ENCODE data around the gene MED8.
A peak's percentile ranks its signal among the peaks of the same experiment; 100 is the strongest.

The MED8 gene

DNA sequence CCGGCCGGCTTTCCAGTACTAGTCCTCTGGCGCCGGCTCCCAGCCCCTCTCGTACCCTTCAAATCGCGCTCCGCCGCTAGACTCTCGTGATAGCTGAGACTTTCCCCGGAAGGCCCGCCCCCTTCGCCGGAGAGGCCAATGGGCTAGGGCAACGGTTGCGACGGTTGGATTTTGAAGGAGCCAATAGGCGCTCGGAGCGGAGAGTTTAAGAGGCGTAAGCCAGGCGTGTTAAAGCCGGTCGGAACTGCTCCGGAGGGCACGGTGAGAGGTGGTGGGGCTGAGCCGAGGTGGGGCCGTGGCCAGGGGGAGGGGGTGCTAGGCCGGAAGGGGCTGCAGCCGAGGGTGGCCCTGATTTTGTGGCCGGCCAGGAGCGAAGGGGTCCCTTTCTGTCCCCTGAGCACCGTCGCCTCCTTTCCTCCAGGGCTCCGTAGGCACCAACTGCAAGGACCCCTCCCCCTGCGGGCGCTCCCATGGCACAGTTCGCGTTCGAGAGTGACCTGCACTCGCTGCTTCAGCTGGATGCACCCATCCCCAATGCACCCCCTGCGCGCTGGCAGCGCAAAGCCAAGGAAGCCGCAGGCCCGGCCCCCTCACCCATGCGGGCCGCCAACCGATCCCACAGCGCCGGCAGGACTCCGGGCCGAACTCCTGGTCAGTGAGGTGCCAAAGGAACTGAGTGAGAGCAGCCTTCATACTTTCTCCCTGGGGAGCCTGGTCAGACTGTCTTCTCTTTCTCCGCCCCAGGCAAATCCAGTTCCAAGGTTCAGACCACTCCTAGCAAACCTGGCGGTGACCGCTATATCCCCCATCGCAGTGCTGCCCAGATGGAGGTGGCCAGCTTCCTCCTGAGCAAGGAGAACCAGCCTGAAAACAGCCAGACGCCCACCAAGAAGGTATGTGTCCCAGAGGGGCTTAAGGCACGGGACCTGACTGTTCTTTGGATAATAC, 30.6 kb downstream of the MED8 start, which contains the start of gene CDC20:
Gene CDC20, plus strand, starts transcription at position 236 of the 948 bp plus-strand sequence. Its CDS starts 235 bp downstream, at position 471.
- DNase-seq (ENCODE audit: low read depth in 2 of 2), result peak; percentile 95 to 98

DNA sequence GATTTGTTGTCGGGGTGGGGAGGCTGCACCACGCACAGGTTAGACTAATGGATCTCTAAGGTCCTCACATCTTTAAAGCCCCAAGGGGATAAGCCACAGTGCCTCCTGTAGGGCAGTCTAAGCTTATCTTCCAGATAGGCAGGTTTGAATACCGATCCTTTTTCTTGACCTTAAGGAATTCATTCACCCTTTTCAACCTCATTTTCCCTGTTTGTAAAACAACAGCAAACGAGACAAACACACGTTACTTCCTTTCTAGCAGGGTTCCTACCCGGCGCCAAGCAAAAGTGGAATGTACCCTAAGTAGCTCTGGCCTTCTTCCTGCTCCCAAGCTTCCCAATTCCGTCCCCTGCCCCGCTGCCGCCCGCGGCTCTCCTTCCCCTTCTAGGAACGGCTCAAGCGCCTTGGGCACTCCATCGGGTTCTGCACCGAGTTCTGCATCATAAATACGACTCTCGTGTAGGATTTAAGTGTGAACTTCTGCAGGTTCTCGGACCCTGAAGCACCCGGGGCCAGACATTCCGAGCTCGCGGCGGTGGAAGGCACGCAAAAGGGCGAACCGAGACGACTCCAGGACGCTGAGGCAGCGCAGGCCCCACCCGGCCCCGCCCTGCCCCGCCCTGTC, 31.4 kb downstream of the MED8 start:
- no peak for DNase-seq (ENCODE audit: low read depth in 2 of 2)

DNA sequence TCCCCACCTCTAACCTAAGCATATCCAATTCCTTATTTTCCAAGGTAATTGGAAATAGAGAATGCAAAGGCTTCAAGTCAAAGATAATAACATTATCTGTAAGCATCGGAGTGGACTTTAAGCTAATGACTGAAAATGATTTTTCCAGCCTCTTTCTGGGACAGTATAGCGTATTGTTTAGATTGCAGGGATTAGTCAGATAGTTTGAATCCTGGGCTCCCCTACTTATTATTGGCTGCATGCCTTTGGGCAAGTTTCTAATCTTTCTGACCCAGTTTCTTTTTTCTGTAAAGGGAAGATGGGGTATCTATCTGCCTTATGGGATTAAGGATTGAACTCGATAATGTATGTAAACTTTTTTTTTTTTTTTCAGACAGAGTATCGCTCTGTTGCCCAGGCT, 32.3 kb downstream of the MED8 start:
- no peak for DNase-seq (ENCODE audit: low read depth in 2 of 2)

DNA sequence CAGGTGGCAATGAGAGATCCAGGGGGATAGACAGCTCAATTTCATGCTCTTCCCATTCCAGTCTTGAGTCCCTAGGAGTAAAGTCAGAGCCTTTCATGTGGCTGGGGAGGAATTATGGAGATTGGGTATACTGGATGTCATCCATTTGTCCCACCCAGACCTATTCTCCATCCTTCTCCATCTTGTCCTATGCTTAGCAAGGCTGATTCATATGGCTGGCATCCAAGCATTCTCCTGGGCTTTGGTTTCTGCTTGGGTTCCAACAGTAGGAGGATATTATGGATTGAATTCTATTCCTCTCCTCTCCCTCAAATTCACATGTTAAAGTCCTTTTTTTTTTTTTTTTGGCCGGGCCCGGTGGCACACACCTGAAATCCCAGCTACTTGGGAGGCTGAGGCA, 34.7 kb downstream of the MED8 start:
- no peak for DNase-seq (ENCODE audit: low read depth in 2 of 2)

DNA sequence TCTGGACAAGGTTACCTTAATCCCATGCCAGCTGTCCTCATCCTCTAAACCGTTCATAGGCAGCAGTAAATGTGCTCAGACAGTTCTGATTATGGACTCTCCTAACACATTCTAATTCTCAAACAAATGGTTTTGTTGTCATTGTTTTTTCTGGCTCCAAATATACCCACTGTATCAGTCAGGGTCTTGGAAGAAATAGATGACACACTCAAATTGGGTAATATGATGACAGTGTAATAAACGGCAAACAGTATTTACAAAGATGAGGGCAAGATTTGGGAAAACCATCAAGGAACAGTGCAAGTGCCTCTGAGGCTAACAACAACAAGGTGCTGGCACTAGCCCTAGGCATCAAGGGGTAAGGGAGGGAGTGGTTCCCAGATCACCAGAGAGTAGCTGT, 35.1 kb downstream of the MED8 start:
- DNase-seq (ENCODE audit: low read depth in 2 of 2), result no peak

DNA sequence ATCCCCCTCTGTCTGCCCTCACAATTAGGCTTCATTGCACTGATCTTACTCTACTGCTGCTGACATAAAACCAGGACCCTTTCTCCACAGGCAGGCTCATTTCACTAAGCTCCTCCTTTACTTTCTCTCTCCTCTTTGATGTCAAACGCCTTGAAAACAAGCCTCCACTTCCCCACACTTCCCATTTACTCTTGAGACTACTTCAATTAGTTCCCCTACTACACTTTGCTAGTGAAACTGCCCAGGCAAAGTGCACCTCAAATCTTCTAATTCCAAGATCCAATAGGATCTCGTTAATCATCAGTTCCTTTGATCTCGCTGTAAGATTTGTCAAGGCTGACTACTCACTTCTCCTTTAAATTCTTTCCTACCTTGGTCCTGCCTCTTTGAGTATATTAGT, 36.7 kb downstream of the MED8 start:
- DNase-seq (ENCODE audit: low read depth in 2 of 2), result no peak

DNA sequence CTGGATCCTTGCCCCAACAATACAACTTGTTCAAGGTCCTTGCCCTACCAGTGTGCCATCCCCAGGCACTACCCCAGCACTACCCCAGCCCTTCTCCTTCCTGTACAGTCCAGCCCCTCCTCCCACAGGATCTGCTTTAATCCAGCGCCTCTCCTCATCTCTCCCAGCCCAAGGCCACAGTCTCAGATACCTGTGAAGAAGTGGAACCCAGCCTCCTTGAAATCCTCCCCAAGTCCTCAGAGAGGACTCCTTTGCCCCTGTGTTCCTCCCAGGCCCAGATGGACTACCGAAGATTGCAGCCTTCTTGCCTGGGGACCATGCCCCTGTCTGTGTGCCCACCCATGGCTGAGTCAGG, 37.3 kb downstream of the MED8 start:
- no peak for DNase-seq (ENCODE audit: low read depth in 2 of 2)

DNA sequence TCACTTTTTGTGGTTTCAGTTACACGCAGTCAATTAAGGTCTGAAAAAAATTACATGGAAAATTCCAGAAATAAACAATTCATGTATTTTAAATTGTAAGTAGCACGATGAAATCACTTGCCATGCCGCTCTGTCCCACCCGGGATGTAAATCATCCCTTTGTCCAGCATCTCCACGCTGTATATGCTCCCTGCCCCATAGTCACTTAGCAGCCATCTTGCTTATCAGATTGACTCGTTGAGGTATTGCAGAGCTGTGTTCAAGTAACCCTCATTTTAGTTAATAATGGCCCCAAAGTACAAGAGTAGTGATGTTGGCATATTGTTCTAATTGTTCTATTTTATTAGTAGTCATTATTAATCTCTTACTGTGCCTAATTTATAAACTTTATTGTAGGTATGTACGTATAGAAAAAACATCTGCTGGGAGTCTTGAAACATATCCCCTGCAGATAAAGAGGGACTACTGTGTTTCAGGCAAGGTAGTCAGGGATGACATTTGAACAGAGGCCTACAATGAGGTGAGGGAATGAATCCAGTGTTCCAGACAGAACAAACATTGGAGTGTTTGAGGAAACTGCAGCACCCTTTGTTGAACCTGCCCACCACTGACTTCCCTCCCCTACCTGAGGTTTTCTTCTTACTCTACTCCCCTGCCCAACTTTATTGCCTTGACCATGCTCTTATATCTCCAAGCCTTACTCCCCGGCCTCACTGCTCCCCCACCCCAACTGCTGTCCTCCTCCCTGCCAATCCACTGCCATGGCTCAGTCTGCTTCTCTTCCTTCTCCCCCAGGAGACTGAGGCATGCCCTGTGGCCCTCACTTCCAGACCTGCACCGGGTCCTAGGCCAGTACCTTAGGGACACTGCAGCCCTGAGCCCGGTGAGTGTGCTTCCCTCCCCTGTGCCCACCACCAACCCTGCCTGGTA, 37.9 kb downstream of the MED8 start:
- DNase-seq (ENCODE audit: low read depth in 2 of 2), result no peak

DNA sequence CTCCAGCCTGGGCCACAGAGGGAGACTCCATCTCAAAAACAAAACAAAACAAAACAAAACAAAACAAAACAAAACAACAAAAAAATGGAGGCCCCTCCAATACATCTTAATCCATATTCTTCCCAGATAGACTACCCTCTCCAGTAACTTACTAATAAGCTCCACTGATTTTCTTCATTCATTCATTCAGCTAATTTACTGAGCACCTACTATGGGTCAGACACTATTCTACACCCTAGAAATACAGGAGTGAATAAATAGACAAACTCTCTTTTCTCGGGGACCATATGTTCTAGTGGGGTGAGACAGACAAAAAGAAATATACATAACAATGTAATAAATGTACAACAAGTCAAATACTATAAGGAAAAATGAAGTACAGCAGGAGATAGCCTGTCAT, 38.6 kb downstream of the MED8 start:
- no peak for DNase-seq (ENCODE audit: low read depth in 2 of 2)

DNA sequence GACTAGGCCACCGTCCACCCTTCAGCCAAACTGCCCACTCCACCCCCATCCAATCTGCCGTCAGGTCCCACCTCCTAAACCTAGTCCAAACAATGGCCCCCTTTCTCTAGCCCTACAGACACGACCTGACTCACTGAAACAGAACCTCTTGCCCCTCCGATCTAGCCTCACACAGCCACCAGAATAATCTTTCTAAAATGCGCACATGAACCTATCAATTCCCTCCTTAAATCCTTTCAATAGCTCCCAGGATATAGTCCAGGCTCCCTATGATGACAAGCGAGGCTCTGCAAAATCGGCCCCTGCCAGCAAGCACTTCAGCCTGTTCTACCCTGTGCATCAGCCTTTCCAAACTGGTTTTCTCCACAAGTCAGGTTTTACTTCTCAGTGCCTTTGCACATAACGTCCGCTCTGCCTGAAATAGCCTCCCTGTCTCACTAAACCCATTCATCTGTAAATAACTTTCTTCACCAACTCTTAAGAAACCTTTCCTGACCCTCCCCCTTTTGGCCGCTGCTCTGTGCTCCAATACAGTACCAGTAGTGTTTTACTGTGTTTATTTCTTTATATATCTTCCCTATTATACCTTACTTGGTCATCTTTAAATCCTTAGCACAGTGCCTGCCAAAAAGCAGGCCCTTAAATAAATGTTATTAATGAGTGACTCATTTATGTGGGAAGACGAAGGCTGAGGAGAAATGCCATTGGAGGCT, 39.9 kb downstream of the MED8 start:
- DNase-seq (ENCODE audit: low read depth in 2 of 2), result no peak

DNA sequence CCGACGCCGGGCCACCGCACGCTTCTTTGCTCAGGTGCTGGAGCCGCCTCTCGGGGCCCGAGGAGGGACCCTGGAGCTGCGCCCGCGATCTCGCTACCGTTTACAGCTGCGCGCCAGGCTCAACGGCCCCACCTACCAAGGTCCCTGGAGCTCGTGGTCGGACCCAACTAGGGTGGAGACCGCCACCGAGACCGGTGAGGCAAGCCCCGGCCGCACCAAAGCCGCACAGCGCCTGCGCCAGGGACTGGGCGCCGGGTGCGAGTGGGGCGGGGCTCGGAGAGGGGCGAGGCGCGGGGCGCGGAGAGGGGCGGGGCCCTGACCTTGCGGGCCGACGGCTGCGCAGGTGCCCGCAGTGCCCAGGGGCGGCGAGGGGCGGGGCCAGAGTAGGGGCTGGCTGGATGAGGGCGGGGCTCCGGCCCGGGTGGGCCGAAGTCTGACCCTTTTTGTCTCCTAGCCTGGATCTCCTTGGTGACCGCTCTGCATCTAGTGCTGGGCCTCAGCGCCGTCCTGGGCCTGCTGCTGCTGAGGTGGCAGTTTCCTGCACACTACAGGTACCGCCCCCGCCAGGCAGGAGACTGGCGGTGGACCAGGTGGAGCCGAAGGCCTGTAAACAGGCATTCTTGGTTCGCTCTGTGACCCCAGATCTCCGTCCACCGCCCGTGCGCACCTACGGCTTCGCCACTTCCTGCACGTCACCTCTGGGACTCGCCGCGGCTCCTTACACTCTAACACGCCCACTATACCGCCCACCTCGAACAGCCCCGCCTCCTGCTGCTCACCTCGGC, 40.6 kb downstream of the MED8 start:
- DNase-seq (ENCODE audit: low read depth in 2 of 2), result peak; percentile 27 to 29

DNA sequence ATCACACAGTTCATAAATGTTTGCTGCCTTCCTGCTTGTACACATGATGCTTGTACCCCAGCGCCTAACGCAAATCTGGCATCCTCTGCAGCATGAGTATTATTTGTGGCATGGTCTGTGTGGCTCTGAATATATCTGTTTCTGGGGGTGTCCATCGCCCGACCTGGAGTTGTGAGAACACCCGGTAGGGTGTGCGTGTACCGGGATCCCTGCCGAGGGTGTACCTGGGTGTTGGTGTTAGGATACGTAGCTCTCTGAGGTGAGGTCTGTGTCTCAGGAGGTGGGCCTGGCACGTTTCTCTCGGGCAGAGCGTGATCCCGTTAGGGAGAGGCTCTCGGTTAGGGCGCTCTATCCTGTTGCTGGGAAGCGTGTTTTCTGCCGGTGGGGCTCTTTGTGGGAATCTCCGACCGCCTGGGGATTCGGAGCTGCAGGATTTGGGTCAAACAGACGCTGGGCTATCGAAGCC, 41.2 kb downstream of the MED8 start:
- DNase-seq (ENCODE audit: low read depth in 2 of 2), result no peak

DNA sequence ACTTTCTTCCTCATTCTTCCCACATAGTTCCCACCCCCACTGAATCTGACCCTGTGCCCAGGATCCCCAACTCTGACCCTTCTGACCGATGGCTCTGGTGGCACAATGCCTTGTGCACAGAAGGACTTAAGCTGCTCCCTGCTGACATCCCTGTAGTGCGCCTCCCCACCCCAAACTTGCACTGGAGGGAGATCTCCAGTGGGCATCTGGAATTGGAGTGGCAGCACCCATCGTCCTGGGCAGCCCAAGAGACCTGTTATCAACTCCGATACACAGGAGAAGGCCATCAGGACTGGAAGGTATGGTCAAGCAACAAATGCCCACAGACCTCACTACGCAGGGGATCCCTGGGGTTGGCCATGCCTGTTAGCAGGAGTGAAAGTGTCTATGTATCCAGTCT, 43.0 kb downstream of the MED8 start:
- no peak for DNase-seq (ENCODE audit: low read depth in 2 of 2)

DNA sequence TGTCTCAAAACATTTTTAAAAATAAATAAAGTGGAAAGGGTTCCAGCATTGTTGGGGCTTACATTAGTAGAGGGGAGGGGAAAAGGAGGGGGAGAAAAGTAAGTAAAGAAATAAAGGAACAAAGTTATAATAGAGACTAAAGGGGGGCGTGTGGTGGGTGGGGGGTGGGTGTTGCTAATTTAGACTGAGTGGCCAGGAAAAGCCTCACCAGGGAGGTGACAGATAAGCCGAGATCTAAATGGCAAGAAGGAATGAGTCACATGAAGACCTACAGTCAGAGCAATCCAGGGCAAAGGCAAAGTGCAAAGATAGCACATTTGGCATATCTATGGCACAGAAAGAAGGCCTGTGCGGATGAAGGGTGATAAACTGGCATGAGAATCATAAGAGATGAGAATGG, 44.5 kb downstream of the MED8 start:
- no peak for DNase-seq (ENCODE audit: low read depth in 2 of 2)

DNA sequence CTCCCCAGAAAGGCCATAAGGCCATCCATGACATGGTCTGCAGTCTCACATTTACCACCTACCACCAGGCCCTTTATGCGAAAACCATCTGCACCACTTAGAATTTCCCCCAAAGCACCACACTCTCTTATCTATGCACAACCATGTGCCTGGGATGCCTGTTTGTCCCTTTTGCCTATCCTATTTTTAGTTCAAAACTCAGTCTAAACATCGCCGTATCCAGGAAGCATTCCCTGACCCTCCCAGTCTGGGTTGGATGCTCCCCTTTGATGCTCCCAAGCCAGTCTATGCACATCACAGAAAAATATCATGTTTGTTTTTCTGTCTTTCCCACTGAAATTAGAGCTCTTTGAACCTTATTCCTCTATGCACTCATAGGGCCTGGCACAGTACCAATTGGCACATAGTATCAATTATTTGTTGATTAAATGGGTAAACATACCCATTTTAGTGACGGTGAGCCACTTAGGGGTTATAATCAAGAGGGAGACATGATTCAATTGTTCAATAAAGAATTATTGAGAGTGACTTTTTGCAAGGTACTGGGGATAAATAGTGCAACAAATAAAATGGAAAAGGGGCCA, 45.2 kb downstream of the MED8 start:
- no peak for DNase-seq (ENCODE audit: low read depth in 2 of 2)

DNA sequence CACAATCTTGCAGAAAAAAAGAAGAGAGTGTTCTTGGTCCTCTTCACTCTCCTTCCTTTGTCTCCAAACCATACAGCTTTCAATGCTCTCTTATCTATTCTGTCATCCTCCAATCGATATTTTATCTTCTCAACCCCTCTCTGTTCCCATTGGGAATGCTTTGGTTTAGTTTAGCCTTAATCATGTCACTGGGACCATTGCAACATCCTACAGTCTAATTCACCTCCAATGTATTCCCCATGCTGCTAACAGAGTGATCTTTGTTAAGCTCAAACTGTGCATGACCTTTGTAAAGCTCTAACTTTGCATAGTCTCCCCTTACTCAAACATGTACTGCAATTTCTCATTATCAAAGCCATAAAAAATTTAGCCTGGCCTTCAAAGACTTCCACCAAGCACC, 49.0 kb downstream of the MED8 start:
- DNase-seq (ENCODE audit: low read depth in 2 of 2), result no peak

DNA sequence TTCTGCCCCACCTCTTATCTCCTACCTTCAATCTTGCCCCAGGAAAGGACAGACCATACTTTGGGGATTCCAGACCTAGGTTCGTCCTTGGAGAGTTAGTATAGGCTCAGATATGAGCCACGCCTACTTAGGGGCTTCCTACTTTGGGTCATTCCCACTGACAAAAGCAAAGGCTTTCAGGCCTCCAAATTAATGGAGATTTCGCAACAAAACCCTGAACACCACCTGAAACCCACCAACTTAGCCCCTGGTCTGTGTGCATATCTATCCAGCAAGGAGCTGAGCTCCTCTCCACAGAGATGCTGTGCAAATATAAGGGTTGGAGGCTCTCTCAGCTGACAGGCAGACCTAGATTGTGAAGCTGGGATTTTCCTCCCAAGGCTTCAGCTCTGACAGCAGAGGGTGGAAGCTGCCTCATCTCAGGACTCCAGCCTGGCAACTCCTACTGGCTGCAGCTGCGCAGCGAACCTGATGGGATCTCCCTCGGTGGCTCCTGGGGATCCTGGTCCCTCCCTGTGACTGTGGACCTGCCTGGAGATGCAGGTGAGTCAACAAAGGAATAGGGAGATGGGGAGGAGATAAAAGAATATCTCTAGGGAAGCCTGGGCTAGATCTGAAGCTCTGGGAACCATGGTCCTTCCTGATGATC, 49.9 kb downstream of the MED8 start:
- DNase-seq (ENCODE audit: low read depth in 2 of 2), result no peak

DNA sequence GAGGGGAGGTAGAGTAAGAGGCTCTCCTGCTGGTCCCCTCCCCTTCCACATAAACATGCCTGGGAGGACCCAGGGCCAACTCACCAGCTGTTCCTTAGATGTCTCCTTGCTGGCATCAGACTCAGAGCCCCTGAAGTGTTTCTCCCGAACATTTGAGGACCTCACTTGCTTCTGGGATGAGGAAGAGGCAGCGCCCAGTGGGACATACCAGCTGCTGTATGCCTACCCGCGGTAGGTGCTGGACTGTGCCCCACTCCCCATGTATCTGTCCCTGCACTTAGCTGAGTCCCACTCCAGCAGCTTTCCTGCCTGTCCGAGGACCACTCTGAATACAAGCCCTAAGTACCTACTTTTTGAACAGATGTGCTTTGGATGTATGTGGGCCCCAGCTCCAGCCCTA, 51.6 kb downstream of the MED8 start:
- no peak for DNase-seq (ENCODE audit: low read depth in 2 of 2)

DNA sequence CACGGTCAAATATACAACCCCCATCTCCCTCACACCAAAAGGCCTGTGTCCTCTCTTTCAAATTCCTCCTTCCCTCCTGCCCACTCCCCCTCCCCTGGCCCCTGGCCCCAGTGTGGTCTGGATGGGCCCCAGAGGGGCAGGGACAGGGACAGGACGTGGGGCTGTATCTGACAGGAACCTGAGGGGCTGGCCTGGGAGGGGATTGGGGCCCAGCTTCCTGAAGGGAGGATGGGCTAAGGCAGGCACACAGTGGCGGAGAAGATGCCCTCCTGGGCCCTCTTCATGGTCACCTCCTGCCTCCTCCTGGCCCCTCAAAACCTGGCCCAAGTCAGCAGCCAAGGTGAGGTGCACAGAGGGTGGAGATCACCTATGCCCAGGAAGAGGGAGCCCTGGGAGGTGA, 52.0 kb downstream of the MED8 start, which contains the start of gene MPL:
Gene MPL, plus strand, starts transcription at position 231 of the 400 bp plus-strand sequence. Its CDS starts 31 bp downstream, at position 262.
- no peak for DNase-seq (ENCODE audit: low read depth in 2 of 2)

Data from stimulated activated CD4-positive, alpha-beta T cell treated with anti-CD3 and anti-CD28 coated beads, Interleukin-1b, Interleukin-23, amount 100 ng/mL, for 4 hours (primary cell).